ENCODE results near the gene SH3D21. TPM values are rescaled to one million over a fixed set of nuclear protein-coding genes. Genes with fewer than 3 reads are reported as not detected.
A peak's percentile ranks its signal among the peaks of the same experiment; 100 is the strongest.

Gene SH3D21
- total RNA-seq, 1 donor from 2014 or later = 15.7 TPM

DNA sequence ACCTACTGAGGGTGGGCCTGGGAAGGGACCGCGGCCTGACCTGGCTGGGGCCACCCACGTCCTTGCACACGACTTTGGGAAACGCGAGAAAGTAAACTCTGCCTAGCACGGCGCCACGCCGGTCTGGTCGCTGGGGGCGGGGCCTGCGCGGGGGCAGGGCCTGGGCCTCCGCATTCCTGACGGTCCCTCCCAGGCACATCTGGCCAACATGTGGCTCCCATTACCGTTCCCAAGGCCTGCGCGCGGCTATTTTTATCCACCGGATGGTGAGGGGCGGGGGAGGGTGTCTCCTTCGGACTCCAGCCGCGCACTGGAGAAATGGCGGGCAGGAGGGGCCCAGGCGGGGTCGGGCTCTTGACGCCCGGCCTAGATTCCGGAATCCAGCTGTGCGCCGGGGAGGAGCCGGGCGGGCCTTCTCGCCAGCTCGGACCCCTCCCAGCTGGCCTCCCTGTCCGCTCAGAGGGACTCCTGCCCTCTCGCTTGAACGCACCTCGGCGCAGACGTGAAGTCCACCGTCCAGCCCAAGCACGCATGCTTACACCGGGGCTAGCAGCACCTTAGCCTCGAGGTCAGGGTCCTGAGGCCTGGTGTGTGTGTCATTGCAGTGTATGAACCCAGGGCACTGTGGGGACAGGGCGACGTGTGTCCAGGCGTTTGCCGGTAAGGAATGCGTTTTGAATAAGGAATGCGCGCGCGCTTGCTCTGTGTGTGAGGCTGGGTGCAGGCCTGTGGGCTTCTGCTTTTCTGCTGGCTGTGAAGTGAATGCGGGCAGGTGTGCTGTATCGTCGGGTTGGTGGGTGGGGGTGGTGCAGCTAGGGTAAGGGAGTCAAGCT lies 15.2 kb downstream of the SH3D21 start:
- peaks cover 6% of the 10 kb centered on the region for H3K36me3 Mint-ChIP-seq
- H3K27me3 Mint-ChIP-seq = peaks cover 4% of the 10 kb centered on the region
- no peaks in the 10 kb centered on the region for H3K9me3 Mint-ChIP-seq
- peak overlapping the region; percentile 87 for H3K27ac Mint-ChIP-seq
- TF ChIP-seq, protein P1, sequence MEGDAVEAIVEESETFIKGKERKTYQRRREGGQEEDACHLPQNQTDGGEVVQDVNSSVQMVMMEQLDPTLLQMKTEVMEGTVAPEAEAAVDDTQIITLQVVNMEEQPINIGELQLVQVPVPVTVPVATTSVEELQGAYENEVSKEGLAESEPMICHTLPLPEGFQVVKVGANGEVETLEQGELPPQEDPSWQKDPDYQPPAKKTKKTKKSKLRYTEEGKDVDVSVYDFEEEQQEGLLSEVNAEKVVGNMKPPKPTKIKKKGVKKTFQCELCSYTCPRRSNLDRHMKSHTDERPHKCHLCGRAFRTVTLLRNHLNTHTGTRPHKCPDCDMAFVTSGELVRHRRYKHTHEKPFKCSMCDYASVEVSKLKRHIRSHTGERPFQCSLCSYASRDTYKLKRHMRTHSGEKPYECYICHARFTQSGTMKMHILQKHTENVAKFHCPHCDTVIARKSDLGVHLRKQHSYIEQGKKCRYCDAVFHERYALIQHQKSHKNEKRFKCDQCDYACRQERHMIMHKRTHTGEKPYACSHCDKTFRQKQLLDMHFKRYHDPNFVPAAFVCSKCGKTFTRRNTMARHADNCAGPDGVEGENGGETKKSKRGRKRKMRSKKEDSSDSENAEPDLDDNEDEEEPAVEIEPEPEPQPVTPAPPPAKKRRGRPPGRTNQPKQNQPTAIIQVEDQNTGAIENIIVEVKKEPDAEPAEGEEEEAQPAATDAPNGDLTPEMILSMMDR (conservative IDR thresholded peaks at IDR 0.05) = no peak
- peak overlapping the region; percentile 87 for H3K4me3 Mint-ChIP-seq
- DNase-seq (ENCODE audit: extremely low spot score, unreplicated experiment) = peak; percentile 89
- peaks cover 22% of the 10 kb centered on the region for H3K4me1 Mint-ChIP-seq (ENCODE audit: unreplicated experiment)

DNA sequence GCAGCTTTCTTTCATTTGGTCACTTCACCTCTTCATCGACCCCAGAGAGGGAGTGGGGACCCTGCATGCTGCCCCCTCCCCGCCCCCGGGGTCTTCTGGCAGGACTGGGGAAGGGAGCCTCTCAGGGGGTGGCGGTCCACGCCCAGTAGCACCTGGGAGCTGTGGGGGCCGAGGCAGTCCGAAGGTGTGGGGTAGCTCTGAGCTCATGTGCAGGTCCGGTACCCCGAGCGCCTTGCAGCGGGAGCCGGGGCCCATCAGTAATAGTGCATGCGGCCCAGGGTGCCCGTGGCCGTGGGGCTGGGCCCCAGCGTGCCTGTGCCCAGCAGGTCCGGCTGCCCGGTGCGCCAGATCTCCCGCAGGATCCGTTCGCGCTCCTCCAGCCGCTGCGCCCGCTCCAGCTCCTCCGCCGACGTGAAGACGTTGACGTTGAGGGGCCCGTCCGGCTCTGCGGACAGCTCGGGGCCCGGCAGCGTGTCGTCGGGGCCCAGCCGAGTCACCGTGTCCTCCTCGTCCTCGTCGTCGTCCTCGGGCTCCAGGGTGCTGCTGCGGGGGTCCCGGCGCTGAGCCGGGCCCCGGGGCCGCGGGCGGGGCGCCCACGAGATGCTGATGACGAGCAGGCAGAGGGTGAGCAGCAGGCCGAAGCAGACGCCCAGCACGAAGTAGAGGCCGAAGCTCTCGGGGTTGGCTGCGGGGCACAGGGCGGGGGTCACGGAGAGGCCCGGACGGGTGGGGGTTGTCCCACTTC lies 16.0 kb downstream of the SH3D21 start:
- TF ChIP-seq, protein P1 (conservative IDR thresholded peaks at IDR 0.05) = no peak
- no peak for DNase-seq (ENCODE audit: extremely low spot score, unreplicated experiment)
- Mint-ChIP-seq H3K4me1 (ENCODE audit: unreplicated experiment) (peaks cover 31% of the 10 kb centered on the region), H3K27me3 (peaks cover 4% of the 10 kb centered on the region), H3K9me3 (no peaks in the 10 kb centered on the region), H3K27ac (peak overlapping the region; percentile 84), H3K36me3 (peaks cover 6% of the 10 kb centered on the region), H3K4me3 (peak overlapping the region; percentile 87)

DNA sequence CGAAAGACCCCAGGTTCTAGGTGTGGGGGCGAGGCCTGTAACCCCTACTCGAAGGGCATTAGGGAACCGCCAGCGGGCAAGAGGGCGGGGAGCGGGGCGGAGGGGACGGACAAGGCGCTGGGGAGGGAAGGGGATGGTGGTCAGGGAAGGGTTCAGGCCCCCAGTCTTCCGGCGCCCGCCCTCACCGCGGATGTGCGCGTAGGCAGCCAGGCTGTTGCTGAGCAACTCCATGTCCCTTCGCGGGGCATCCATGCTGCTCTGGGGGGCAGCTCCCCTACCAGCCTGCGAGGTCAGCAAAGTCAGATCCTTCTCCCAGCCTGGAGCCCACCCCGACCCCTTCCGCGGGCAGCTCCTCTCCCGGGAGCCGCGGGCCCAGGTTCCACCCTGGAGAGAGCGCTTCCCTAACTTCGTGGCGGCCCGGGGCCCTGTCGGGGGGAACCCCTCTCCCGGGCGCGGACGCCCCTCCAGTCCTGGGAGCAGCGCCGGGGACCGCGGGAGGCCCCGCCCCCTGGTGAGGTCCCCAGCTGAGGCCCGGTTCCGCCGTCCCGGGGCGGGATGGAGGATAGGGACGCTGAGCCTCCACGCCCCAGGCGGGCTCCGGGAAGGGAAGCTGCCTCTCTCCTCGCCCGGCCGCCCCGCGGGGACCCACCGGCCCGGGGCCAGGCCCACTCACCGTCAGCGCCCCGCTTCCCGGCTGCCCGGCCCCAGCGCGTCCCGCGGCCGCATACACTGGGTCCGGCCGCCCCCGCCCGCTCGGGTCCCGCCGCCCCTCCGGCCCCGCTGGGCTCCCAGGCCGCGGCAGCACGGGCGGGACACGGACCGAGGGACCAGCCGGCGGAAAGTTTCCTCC lies 16.8 kb downstream of the SH3D21 start:
- H3K27ac Mint-ChIP-seq = no peak overlapping the region
- TF ChIP-seq, protein P1 (conservative IDR thresholded peaks at IDR 0.05) = no peak
- peak overlapping the region; percentile 82 for H3K4me3 Mint-ChIP-seq
- peaks cover 2% of the 10 kb centered on the region for H3K36me3 Mint-ChIP-seq
- DNase-seq (ENCODE audit: extremely low spot score, unreplicated experiment) = no peak
- H3K9me3 Mint-ChIP-seq = no peaks in the 10 kb centered on the region
- H3K4me1 Mint-ChIP-seq (ENCODE audit: unreplicated experiment) = peaks cover 38% of the 10 kb centered on the region
- H3K27me3 Mint-ChIP-seq = peaks cover 4% of the 10 kb centered on the region

DNA sequence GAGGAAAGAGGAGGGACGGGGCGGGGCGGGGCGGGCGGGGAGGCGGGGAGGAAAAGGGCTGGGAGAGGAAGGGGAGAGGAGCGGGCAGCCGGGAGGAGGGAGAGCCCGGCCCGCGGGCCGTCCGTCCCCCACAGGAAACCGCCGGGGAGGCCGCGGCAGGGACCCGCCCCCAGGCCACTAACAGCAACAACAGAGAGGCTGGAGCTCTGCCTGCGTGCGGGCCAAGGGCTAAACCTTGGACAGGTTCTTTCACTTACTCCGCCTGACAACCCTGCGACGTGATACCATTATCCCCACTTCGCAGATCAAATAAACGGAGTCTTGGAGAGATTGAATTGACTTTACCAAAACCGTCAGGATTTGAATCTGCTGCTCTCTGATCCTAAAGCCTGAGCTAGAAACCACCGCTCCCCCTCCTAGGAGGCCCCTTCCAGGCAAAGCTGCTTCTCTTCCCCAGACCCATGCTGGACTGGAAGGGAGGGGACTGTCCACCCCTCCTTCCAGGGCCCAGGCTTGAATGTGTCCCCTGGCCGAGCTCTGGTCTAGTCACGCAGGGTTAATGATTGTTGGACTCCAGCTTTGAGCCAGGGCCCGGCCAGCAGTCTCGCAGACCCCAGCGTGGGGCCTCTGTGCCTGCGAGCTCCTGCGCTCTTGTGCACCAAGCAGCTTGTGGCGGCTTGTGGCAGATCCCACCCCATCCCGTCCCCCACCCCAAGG lies 17.6 kb downstream of the SH3D21 start, which contains the start of gene EVA1B:
Gene EVA1B, minus strand, starts transcription at position 10 of the 717 bp plus-strand sequence. CDS start 608 bp downstream, outside the sequence.
- H3K4me3 Mint-ChIP-seq = peak within 1 kb of the TSS; percentile 91
- H3K27ac Mint-ChIP-seq = peak within 1 kb of the TSS; percentile 92
- peak; percentile 80 for DNase-seq (ENCODE audit: extremely low spot score, unreplicated experiment)
- TF ChIP-seq, protein P1 (conservative IDR thresholded peaks at IDR 0.05) = no peak
- H3K9me3 Mint-ChIP-seq = no peaks in the 10 kb centered on the region
- peaks cover 39% of the 10 kb centered on the region for H3K4me1 Mint-ChIP-seq (ENCODE audit: unreplicated experiment)
- H3K27me3 Mint-ChIP-seq = peaks cover 4% of the 10 kb centered on the region
- H3K36me3 Mint-ChIP-seq = no peaks in the 10 kb centered on the region

DNA sequence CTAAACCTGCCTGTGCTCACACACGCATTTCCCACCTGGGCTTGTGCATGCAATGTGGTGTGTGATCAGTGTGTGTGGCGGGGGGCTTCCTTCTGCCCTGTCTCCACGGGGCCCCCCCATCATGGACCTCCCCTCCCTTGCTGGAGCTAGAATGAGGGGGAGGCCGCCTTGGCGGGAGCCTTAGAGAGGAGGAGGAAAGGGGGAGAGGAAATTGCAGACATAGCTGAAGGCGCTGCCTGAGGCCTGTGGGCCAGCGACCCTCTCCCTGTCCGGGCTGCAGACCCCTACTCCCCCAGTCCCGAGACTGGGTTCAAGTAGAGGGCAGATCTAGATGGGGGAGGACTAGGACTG lies 18.2 kb downstream of the SH3D21 start:
- Mint-ChIP-seq H3K4me3 (peak overlapping the region; percentile 91), H3K9me3 (no peaks in the 10 kb centered on the region), H3K4me1 (ENCODE audit: unreplicated experiment) (peaks cover 41% of the 10 kb centered on the region), H3K27ac (peak overlapping the region; percentile 92), H3K36me3 (no peaks in the 10 kb centered on the region), H3K27me3 (peaks cover 4% of the 10 kb centered on the region)
- TF ChIP-seq, protein P1 (conservative IDR thresholded peaks at IDR 0.05) = no peak
- DNase-seq (ENCODE audit: extremely low spot score, unreplicated experiment) = no peak

All from type B pancreatic cell (in vitro differentiated cells).